Occipital lobe (tissue), 2 donors: ENCODE measurements around the gene KIAA0825. TPM values are rescaled to one million over a fixed set of nuclear protein-coding genes. Genes with fewer than 3 reads are reported as not detected.

Experiments
- DNase-seq: peaks from one replicate; lab custom pipeline; 2025; lab: John Stamatoyannopoulos, UW
- total RNA-seq: library from RNA; depleted of rRNA; stranded (reverse); fragments of >200 nt; gene quantifications from one replicate; pipeline ENCODE4 v1.2.3, GENCODE V29; 2014

Gene KIAA0825
- total RNA-seq, 1 donor from 2014 or later = 37.6 TPM

DNA sequence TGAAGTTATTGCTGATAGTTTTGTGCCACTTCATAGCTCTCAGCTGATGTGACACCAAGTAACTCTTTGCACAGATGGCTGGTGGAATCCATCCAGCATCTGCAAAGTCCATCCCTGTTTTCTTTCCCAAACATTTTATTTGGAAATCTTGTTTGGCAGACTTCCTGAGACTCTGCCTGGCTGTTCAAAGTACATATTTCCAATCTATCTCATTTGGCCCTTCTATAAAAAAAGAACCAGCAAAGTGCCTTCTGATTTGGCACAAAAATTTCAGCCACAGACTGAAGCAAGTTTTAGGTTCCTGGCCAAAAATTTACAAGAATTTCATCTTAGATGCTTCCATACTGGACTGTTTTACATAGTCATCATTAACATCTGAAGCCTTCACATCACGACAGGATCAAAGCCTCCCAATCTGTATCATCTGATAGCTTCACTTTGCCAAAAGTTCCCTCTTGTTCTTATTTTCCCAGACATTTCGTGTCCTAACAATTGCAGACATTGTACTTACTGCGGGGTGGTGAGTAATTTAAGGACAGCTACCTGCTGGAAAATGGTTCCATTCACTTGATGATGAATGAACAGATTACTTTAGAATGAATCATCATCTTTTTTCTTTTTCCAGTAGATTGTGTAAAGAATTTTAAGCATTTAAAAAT lies 377.3 kb downstream of the KIAA0825 start:
- no peak for DNase-seq

DNA sequence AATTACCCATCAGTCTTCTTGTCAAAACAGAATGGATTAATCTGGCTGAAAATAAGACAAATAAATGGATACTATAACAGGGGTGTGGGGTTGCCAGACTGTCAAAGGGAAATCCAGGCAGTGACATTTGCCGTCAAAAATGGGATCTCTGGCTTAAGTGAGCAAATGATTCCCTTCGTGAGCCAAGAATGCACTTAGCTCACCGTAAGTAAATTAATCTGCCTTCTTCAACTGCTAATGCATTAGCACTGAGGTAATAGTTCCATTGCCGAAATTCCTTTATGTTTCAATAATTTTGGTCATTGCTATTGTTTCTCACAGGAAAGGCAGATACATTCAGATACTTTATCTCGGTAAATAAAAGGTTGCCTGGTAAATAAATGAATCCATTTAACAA lies 377.8 kb downstream of the KIAA0825 start:
- DNase-seq = no peak

- no peak for DNase-seq
These were observed 378.3 kb downstream of the KIAA0825 start for GRCh38 chr5:94240134-94240533.

DNA sequence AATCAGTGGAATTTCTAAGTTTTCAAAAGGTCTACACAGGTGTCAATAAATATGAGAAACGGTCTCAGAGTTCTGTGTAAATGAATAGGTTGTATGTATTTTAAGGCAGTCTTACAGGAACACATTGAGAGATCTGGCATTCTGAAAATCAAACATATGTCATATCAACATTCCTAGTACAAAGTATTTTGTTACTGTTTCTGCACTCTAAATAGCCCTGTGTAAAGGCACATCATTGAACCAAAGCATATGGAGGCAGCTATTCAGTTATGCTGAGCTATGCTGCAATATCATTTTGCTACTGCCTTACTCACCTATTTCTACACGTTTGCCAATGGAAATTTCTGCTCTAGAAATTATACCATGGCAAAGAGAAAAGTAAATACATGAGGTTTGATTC lies 379.1 kb downstream of the KIAA0825 start:
- DNase-seq = no peak

DNA sequence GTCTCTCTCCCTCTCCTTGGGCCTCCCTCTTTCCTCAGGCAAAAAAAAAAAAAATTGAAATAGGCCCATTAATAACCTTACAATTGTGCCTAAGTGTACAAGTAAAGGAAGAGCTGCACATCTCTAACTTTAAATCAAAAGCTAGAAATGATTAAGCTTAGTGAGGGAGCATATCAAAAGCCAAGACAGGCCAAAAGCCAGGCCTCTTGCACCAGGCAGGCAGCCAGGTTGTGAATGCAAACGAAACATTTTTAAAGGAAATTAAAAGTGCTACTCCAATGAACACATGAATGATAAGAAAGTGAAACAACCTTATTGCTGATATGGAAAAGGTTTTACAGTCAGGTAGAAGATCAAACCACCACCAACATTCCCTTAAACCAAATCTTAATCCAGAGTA lies 383.4 kb downstream of the KIAA0825 start:
- DNase-seq = no peak

GRCh38 chr5:94228791-94229190 lies 389.6 kb downstream of the KIAA0825 start:
- DNase-seq = no peak

DNA sequence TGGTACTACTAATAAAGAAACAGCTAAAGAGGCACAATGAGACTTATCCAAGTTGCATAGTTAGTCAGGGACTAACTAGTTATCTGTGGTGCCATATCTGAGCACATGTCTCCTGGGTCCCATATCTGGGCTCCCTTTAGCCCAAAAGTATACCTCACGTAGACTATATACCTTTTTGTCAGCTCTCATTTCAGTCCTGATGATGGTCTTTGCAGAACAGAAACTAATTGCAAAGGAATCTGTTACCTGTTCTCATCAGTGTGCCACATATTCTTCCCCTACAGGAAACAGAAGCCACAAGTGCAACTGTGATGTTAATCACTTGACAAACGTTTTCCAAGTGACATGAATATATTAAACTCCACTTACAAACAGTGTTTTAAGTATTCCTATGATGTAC lies 395.2 kb downstream of the KIAA0825 start:
- no peak for DNase-seq

GRCh38 chr5:94218374-94218773 lies 400.0 kb downstream of the KIAA0825 start:
- no peak for DNase-seq

DNA sequence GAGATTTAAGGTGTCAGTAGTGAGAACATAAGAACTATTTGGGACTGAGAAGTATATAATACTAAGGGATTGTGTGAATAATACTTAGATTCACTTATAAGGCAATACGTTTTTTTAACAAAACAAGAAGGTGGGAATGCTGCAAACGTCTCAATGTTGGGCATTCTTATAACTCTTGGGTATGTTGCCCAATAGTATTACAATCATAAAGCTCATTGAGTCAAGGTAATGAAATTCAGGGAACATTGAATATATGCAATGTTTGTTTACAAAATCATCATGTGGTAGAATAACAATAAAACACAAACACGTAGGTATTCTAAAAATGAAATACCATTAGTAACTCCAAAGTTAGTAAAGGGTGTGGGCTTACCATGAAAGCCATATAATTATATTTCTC lies 400.7 kb downstream of the KIAA0825 start:
- no peak for DNase-seq

DNA sequence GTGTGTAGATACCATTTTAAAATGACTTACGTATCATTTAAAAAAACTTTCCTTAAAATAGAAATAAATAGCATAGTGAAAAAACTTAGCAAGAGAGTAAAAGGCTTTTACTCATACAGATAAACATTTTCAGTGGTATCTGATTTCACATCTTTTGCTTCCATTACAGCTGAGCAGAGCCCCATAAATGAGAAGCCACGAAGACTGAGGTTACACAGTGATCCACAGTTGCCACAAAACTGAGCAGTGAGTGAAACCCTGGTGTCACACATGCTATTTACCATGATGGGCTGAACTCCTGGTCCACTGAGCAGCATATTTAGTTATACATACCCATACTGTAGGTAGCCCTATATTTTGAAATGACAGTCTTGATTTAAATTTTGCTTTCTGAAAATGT lies 401.2 kb downstream of the KIAA0825 start:
- no peak for DNase-seq

- DNase-seq = no peak
These were observed 405.9 kb downstream of the KIAA0825 start for GRCh38 chr5:94212476-94212875.

- DNase-seq = no peak
These were observed 408.5 kb downstream of the KIAA0825 start for GRCh38 chr5:94209774-94210355.

DNA sequence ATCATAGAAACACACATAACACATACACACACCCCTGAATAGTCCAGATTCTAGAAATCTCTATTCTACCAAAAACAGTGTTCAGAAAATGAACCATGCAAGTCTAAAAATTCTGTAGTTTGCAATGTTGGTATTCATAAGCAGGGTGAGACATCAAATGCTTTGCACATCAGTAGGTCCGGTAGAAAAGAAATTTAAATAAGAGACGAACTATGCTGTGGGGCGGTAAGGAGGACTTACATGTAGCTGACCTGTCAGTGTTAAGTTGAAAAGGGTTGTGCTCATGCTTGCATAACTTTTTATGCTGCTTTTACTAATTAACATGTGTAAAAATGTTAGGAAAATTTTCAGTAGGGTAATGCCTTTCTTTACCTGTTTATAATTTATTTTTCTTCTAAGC lies 409.1 kb downstream of the KIAA0825 start:
- no peak for DNase-seq

GRCh38 chr5:94199566-94199965 lies 418.8 kb downstream of the KIAA0825 start:
- no peak for DNase-seq

GRCh38 chr5:94197970-94198369 lies 420.4 kb downstream of the KIAA0825 start:
- no peak for DNase-seq

GRCh38 chr5:94196953-94197352 lies 421.5 kb downstream of the KIAA0825 start:
- DNase-seq = no peak

- DNase-seq = no peak
These were observed 425.6 kb downstream of the KIAA0825 start for GRCh38 chr5:94192658-94193391.

GRCh38 chr5:94191604-94192003 lies 426.8 kb downstream of the KIAA0825 start:
- DNase-seq = no peak

DNA sequence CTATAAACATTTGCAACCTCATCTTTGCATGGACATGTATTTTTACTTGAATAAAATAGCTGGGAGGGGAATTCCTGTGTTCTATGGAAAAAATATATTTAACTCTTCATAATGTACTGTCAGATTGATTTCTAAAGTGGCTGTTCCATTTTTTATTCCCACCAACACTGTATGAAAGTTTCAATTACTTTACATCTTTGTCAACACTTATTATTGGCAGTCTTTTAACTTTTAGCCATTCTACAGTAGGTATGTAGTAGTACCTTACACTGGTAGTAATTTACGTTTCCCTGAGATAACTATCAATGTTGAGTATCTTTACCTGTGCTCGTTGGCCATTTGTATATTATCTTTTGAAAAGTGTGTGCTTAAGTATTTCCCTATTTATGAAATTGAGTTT lies 429.7 kb downstream of the KIAA0825 start:
- DNase-seq = no peak

DNA sequence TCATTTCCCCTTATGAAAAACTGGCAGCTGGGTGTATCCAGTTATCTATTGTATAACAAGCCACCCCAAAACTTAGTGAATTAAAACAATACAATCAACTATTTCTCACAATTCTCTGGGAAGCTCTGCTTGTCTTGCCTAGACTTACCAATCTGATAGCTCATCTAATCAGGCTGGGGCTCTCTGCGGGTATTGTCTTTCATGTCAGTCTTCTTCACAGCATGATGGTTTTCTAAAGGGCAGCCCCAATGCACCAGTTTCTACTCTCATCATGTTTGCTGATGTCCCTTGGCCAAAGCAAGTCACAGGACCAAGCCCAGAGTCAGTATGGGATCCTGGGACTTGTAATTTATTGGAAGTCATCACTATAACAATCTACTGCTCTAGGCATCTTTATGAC lies 433.5 kb downstream of the KIAA0825 start:
- DNase-seq = no peak

GRCh38 chr5:94181895-94182294 lies 436.5 kb downstream of the KIAA0825 start:
- no peak for DNase-seq

GRCh38 chr5:94180761-94181160 lies 437.6 kb downstream of the KIAA0825 start:
- DNase-seq = no peak

GRCh38 chr5:94175912-94176311 lies 442.5 kb downstream of the KIAA0825 start:
- DNase-seq = no peak
